ENCODE results near the gene GGTA1.

GGTA1 gene

GRCh38 chr9:121498150-121498486, 1.5 kb downstream of the GGTA1 start:
- H3K9me3 ChIP-seq (ENCODE audit: control insufficient read depth, low read length): no peaks in the 10 kb centered on the region
- no peaks in the 10 kb centered on the region for H3K4me1 ChIP-seq
- no peaks in the 10 kb centered on the region for H3K79me2 ChIP-seq
- no peak overlapping the region for H2AFZ ChIP-seq
- H3K4me2 ChIP-seq (ENCODE audit: low read length): peak overlapping the region; percentile 89
- no peaks in the 10 kb centered on the region for H3K36me3 ChIP-seq (ENCODE audit: control insufficient read depth, insufficient read depth, low read length)
- H3K27ac ChIP-seq: no peak overlapping the region
- TF ChIP-seq, protein P1, sequence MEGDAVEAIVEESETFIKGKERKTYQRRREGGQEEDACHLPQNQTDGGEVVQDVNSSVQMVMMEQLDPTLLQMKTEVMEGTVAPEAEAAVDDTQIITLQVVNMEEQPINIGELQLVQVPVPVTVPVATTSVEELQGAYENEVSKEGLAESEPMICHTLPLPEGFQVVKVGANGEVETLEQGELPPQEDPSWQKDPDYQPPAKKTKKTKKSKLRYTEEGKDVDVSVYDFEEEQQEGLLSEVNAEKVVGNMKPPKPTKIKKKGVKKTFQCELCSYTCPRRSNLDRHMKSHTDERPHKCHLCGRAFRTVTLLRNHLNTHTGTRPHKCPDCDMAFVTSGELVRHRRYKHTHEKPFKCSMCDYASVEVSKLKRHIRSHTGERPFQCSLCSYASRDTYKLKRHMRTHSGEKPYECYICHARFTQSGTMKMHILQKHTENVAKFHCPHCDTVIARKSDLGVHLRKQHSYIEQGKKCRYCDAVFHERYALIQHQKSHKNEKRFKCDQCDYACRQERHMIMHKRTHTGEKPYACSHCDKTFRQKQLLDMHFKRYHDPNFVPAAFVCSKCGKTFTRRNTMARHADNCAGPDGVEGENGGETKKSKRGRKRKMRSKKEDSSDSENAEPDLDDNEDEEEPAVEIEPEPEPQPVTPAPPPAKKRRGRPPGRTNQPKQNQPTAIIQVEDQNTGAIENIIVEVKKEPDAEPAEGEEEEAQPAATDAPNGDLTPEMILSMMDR (IDR thresholded peaks at IDR 0.05): peak; percentile 37
- H3K9ac ChIP-seq: no peak overlapping the region
- H3K4me3 ChIP-seq (ENCODE audit: low read depth, low read length): peak overlapping the region; percentile 52
- H3K27me3 ChIP-seq (ENCODE audit: control insufficient read depth, insufficient read depth, low read length): no peaks in the 10 kb centered on the region

GRCh38 chr9:121495976-121496375, 3.7 kb downstream of the GGTA1 start:
- Histone ChIP-seq H3K4me1 (no peaks in the 10 kb centered on the region), H3K9ac (no peak overlapping the region), H3K79me2 (no peaks in the 10 kb centered on the region), H3K36me3 (ENCODE audit: control insufficient read depth, insufficient read depth, low read length) (no peaks in the 10 kb centered on the region), H3K27me3 (ENCODE audit: control insufficient read depth, insufficient read depth, low read length) (no peaks in the 10 kb centered on the region), H3K9me3 (ENCODE audit: control insufficient read depth, low read length) (no peaks in the 10 kb centered on the region), H3K4me3 (ENCODE audit: low read depth, low read length) (no peak overlapping the region), H2AFZ (no peak overlapping the region), H3K27ac (no peak overlapping the region), H3K4me2 (ENCODE audit: low read length) (no peak overlapping the region)
- TF ChIP-seq, protein P1 (IDR thresholded peaks at IDR 0.05): no peak

- Histone ChIP-seq H3K4me2 (ENCODE audit: low read length) (no peak overlapping the region), H3K9me3 (ENCODE audit: control insufficient read depth, low read length) (no peaks in the 10 kb centered on the region), H3K79me2 (no peaks in the 10 kb centered on the region), H3K4me3 (ENCODE audit: low read depth, low read length) (no peak overlapping the region), H2AFZ (no peak overlapping the region), H3K27me3 (ENCODE audit: control insufficient read depth, insufficient read depth, low read length) (no peaks in the 10 kb centered on the region), H3K36me3 (ENCODE audit: control insufficient read depth, insufficient read depth, low read length) (no peaks in the 10 kb centered on the region), H3K27ac (no peak overlapping the region), H3K4me1 (no peaks in the 10 kb centered on the region), H3K9ac (no peak overlapping the region)
- TF ChIP-seq, protein P1 (IDR thresholded peaks at IDR 0.05): no peak
Observed at GRCh38 chr9:121494192-121494591, 5.5 kb downstream of the GGTA1 start.

GRCh38 chr9:121491111-121491510, 8.5 kb downstream of the GGTA1 start:
- Histone ChIP-seq H3K9me3 (ENCODE audit: control insufficient read depth, low read length) (no peaks in the 10 kb centered on the region), H3K9ac (no peak overlapping the region), H3K4me3 (ENCODE audit: low read depth, low read length) (no peak overlapping the region), H3K36me3 (ENCODE audit: control insufficient read depth, insufficient read depth, low read length) (no peaks in the 10 kb centered on the region), H3K27ac (no peak overlapping the region), H3K27me3 (ENCODE audit: control insufficient read depth, insufficient read depth, low read length) (no peaks in the 10 kb centered on the region), H3K4me2 (ENCODE audit: low read length) (no peak overlapping the region), H2AFZ (no peak overlapping the region), H3K4me1 (no peaks in the 10 kb centered on the region), H3K79me2 (no peaks in the 10 kb centered on the region)
- TF ChIP-seq, protein P1 (IDR thresholded peaks at IDR 0.05): no peak

DNA sequence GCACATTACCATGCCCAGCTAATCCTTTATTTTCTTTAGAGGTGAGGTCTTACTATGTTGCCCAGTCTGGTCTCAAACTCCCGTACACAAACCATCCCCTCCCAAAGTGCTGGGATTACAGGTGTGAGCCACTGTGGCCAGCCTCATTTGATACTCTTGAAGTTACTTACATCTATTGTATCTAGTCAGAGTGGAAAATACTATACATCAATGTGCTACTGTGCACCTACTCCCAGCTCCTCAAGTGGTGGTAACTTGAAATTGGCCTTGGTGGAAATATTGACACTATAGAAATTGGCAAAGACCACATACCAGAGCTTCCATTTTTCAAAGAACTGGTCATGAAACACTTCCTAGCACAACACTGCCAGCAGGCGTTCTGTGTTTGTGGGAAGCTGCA, 10.3 kb downstream of the GGTA1 start:
- no peak overlapping the region for H3K4me2 ChIP-seq (ENCODE audit: low read length)
- no peak overlapping the region for H3K4me3 ChIP-seq (ENCODE audit: low read depth, low read length)
- H3K27me3 ChIP-seq (ENCODE audit: control insufficient read depth, insufficient read depth, low read length): no peaks in the 10 kb centered on the region
- no peaks in the 10 kb centered on the region for H3K79me2 ChIP-seq
- H3K9me3 ChIP-seq (ENCODE audit: control insufficient read depth, low read length): no peaks in the 10 kb centered on the region
- H3K9ac ChIP-seq: no peak overlapping the region
- H3K4me1 ChIP-seq: no peaks in the 10 kb centered on the region
- no peak overlapping the region for H2AFZ ChIP-seq
- no peaks in the 10 kb centered on the region for H3K36me3 ChIP-seq (ENCODE audit: control insufficient read depth, insufficient read depth, low read length)
- no peak overlapping the region for H3K27ac ChIP-seq
- TF ChIP-seq, protein P1 (IDR thresholded peaks at IDR 0.05): no peak

Measured in parathyroid adenoma (tissue), 2 donors.